NCI-H2196 treated with DMSO at 0.1 percent for 48 hours (cell line): ENCODE results near the gene C6orf163.
"Not testable (repeated sequence)": the region's sequence is repeated elsewhere in the genome, so short reads cannot be mapped to it uniquely, and the experiment has no call there.

Experiments used
- DNase-seq: peaks from one replicate; lab custom pipeline; 2025; ENCODE audit not compliant: unreplicated experiment; lab: John Stamatoyannopoulos, UW

The C6orf163 gene

GRCh38 chr6:87344731-87345130 lies at the start of gene C6orf163:
C6orf163 (plus strand) TSS chr6:87344813; CDS start chr6:87345100, 287 bp downstream.
- DNase-seq = no peak

- DNase-seq = no peak
Measured at GRCh38 chr6:87297119-87297518, 47.5 kb upstream of the C6orf163 start.

GRCh38 chr6:87301277-87301676 lies 43.3 kb upstream of the C6orf163 start:
- DNase-seq = not testable (repeated sequence)

- no peak for DNase-seq
Measured at GRCh38 chr6:87308970-87309369, 35.6 kb upstream of the C6orf163 start.

- DNase-seq = no peak
Measured at GRCh38 chr6:87312860-87313259, 31.8 kb upstream of the C6orf163 start.

- no peak for DNase-seq
Measured at GRCh38 chr6:87315071-87315470, 29.5 kb upstream of the C6orf163 start.

- DNase-seq = no peak
Measured at GRCh38 chr6:87319271-87319987, 25.2 kb upstream of the C6orf163 start.

GRCh38 chr6:87322304-87323212 lies 22.1 kb upstream of the C6orf163 start, which contains the start of gene SMIM8:
SMIM8 (plus strand) TSS chr6:87322588; CDS start chr6:87337032, 14,444 bp downstream.
- peak; percentile 69 for DNase-seq

- DNase-seq = not testable (repeated sequence)
Measured at GRCh38 chr6:87323880-87324279, 20.7 kb upstream of the C6orf163 start.

- no peak for DNase-seq
Measured at GRCh38 chr6:87330961-87331360, 13.7 kb upstream of the C6orf163 start.

- no peak for DNase-seq
Measured at GRCh38 chr6:87333033-87333432, 11.6 kb upstream of the C6orf163 start.

GRCh38 chr6:87333591-87334181 lies 10.9 kb upstream of the C6orf163 start:
- DNase-seq = no peak

- DNase-seq = no peak
Measured at GRCh38 chr6:87334683-87335082, 9.9 kb upstream of the C6orf163 start.

- DNase-seq = no peak
Measured at GRCh38 chr6:87336367-87336766, 8.2 kb upstream of the C6orf163 start.

- DNase-seq = no peak
Measured at GRCh38 chr6:87340230-87340629, 4.4 kb upstream of the C6orf163 start.

- no peak for DNase-seq
Measured at GRCh38 chr6:87341158-87341557, 3.5 kb upstream of the C6orf163 start.

- DNase-seq = no peak
Measured at GRCh38 chr6:87341899-87342298, 2.7 kb upstream of the C6orf163 start.

GRCh38 chr6:87342829-87343228 lies 1.8 kb upstream of the C6orf163 start:
- no peak for DNase-seq

- no peak for DNase-seq
Measured at GRCh38 chr6:87346700-87347099, 2.1 kb downstream of the C6orf163 start.

- no peak for DNase-seq
Measured at GRCh38 chr6:87349896-87350295, 5.3 kb downstream of the C6orf163 start.

GRCh38 chr6:87350516-87350915 lies 5.9 kb downstream of the C6orf163 start:
- no peak for DNase-seq

- DNase-seq = no peak
Measured at GRCh38 chr6:87351583-87351982, 7.0 kb downstream of the C6orf163 start.
